Spleen (tissue), 7 donors: Measurements from ENCODE around the gene RIMS3.

ENCODE experiments used
- POLR2A ChIP-seq, 3 donors: fragments of 450-650 bp; IDR thresholded peaks; one replicate each; pipeline ENCODE4 v1.5.1; 2017; ENCODE audit warnings: antibody characterized with exemption in 3 of 3, mild to moderate bottlenecking in 1 of 3
- TF ChIP-seq, protein P1 (sequence below), 11 experiments: fragments of 200-600 bp in 7 of 11; fragments of 450-650 bp in 4 of 11; sonication (generic) in 4 of 11; IDR thresholded peaks in 8 of 11; conservative IDR thresholded peaks in 3 of 11; 1 replicate in 7 of 11; 2 replicates in 4 of 11; pipeline versions ENCODE4 v1.4.0 to v1.8.0; 2016 to 2021; ENCODE audit warnings: antibody characterized with exemption in 11 of 11, inconsistent platforms in 4 of 11, mild to moderate bottlenecking in 1 of 11
- donor health status: DM: no; HTN: no; CAD: no; lungs with moderate emphysema.
- donor health status: DM: no; HTN: no; CAD: no.
- donor health status: DM: no; HTN: no; CAD: no.

DNA sequence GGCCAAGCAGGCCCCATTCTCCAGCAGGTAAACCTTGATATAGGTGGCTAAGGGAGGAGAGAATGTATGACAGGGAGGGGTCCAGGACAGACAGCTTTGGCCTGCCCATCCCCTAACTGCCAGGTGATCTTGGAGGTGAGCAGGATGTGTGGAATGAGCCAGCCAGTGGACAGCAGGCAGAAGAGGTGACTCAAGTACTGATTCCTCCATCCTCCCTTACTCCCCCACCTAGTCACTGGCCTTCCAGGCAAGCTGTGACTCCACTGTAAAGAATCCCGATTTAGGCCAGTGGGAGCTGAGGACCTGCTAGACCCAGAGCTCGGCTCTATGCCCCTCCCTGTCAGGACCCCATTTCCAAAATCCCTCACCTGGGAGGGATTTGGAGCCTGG, 36.6 kb downstream of the RIMS3 start:
- TF ChIP-seq, protein P1, sequence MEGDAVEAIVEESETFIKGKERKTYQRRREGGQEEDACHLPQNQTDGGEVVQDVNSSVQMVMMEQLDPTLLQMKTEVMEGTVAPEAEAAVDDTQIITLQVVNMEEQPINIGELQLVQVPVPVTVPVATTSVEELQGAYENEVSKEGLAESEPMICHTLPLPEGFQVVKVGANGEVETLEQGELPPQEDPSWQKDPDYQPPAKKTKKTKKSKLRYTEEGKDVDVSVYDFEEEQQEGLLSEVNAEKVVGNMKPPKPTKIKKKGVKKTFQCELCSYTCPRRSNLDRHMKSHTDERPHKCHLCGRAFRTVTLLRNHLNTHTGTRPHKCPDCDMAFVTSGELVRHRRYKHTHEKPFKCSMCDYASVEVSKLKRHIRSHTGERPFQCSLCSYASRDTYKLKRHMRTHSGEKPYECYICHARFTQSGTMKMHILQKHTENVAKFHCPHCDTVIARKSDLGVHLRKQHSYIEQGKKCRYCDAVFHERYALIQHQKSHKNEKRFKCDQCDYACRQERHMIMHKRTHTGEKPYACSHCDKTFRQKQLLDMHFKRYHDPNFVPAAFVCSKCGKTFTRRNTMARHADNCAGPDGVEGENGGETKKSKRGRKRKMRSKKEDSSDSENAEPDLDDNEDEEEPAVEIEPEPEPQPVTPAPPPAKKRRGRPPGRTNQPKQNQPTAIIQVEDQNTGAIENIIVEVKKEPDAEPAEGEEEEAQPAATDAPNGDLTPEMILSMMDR (IDR thresholded peaks at IDR 0.05 in 8 of 11, conservative IDR thresholded peaks at IDR 0.05 in 3 of 11), result no peak
- no peak for TF ChIP-seq POLR2A (IDR thresholded peaks at IDR 0.05)
